Limb (tissue), 2 donors: Measurements from ENCODE around the gene LGALSL.

ENCODE experiments used
- DNase-seq, 2 donors: peaks; one replicate each; pipeline ENCODE4 v3.0.0-alpha.2; 2016; ENCODE audit errors: extremely low spot score in 2 of 2

Gene LGALSL

DNA sequence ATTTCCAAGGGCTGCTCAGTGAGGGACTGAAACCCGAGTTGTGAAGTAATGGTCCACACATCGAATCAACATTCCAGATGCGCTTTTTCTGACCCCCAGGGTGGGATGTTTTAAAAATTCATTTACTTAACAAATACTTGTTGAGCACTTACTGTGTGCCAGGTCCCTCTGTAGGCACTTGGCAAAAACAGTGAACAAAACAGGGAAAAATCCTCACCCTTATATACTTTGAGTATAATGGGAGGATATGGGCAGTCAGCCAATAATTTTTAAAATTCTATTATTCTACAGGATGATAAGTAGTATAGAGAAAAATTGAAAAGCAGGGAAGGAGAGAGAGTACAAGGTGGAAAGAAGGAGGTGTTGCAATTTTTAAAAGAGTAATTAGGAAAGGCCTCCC lies 38.9 kb downstream of the LGALSL start:
- no peak for DNase-seq

DNA sequence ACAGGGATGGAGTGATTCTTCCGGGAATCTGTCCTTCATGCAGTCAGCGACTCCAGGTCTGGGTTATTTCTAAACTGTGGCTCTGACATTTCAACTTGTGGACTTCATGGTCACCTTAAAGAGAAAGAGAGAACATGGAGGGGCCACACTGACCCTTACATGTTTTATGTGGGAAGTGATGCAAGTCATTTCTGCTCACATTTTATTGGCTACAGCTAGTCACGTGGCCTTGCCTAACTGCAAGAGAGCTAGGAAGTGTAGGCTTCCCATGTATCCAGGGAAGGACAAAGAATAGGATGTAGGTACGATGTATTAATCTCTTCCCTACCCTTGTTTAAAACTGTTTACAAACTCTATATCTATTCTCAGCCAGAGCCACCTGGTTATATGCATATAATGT lies 39.8 kb downstream of the LGALSL start:
- no peak for DNase-seq

DNA sequence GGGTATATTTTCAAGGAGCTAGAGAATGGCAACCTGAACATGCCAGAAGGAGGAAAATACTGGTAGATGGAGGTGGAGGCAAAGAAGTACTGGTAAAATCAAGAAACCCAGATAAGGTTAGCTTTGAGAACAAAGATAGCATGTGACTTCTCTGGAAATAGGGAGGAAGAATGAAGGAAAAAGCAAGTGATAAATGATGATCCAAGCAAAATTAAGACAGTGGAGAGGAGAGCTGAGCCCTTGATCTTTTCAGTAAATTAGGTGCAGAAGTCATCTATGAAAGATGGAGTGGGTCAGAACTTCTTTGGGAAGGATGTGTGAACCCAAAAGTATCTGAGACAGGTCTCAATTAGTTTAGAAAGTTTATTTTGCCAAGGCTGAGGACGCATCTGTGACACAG lies 44.5 kb downstream of the LGALSL start:
- no peak for DNase-seq

DNA sequence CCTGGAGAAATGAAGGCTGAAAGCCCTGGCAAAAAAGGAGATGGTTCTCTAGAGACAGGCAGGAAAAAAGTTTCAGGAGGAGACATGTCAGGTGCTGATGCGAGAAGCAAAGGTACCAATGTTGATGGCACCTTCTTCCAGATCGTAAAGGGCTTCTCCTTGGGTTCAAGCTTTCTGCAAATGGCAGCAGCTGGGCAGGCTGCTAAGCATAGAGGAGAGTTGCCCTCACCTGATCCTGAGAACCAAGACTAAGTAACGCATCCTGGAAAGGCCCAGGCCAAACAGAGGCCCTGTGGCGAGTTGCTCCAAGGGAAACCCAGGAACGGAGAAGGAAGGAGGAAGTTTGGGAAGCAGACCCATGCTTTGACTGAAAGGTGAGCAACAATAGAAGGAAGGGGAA lies 46.6 kb downstream of the LGALSL start:
- DNase-seq, result no peak

DNA sequence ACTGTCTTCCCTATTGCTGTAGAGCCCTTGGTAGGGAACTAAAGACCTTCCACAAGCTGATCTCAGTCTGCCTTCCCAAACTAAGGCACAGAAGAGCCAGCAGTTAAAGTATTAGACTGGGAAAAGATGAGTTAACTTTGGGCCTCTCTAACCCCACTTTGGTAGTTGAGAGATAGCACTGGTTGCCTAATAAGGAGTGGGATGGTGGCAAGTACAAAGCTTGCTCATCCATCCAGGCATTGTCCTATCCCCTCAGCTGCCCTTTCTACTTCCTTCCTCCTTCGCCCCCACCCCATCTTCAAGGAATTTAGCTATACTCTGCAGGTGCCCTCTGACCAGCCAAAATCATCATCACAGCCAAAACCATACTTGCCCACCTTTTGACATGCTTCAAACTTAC lies 48.0 kb downstream of the LGALSL start:
- no peak for DNase-seq

DNA sequence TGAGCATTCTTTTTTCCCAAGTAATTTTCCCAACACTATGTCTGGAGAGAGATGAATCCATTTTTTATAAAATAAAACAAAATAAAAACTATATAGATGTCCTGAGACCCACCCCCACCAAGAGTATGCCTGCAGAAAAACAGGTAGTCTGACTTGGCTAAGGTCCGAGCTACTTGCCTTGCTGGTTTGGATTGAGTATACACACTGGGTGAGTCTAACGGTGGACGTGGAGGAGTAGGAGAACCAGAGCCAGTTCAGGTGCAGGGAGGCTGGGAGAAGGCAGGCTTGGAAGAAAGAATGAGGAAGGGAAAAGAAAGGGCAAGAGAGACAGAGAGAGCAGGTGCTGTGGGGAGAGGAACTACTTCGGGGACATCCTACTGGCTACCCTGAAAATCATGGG lies 48.9 kb downstream of the LGALSL start:
- no peak for DNase-seq

DNA sequence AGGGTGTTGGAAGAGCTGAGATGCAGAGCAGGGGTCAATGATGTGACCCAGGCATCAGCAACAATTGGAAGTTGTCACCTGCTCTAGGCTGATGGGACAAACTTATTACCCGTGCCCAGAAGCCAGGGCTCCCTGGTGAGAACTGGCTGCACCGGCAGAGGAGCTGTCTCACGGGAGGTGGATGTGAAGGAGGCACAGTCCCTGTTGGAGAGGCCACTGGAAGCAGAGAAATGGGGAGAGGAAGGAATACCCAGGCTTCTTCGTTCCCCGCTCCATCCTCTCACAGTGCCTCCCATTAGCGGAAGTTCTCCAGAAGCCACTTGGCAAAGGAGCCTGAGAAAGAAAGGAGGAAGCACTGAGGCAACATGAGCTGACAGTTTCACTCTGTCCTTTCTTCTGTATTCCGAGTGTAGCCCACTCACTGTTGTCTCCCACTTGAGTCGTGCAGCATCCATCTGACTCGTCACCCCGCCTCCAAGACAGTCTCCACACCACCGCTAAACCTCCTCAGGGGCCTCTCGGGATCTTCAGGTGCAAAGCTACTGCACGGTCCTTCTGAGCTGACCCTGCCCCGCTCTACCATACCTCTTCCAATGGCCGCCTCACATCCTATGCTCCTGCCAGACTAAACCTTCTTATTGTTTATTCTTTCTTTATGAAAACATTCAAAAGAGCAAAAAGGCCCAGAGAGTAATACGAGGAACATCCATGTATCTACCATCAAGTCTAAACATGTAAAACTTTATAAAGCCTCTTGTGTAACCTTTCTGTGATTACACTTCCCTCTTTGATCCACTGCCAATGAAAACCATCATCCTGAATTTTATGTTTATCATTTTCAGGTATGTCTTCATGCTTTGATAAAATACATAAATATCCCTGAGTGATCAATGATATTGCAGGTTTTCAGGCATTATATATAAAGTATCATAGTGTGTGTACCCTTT lies 51.1 kb downstream of the LGALSL start:
- DNase-seq, result no peak

DNA sequence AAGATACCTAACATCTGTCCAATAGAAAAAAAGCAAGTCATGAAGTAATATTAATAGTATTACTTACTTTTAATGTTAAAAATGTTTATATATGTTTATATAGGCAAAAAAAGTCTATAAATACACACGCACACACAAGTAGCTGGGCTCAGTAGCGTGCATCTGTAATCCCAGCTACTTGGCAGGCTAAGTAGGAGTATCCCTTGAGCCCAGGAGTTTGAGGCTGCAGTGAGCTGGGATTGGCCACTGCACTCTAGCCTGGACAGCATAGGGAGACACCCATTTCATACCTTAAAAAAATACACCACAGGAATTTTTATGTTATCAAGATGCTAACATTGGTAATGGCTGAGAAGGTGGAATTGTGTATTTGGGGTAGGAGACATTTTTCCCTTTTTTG lies 52.7 kb downstream of the LGALSL start:
- no peak for DNase-seq
